ENCODE results near the gene SEMA5A.

DNA sequence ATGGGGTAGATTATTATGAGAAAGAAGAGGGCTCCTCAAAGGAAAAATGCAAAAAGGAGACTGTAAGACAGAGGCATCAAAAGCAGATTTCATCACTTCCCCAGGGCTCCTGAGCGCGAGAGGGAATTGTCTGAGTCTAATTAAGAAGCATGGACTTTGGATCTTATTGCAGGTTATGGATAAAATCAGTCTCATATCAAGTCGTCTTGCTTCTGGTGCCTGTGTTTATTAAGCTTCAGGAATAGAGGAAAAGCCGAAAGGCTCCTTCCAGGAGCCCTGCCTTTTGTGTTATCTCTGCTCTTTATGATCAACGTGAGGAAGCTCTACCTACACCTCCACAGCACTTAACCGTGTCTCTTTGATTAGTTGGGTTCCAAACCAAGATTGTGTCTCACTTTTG, 25.0 kb upstream of the SEMA5A start:
- TF ChIP-seq CTCF (IDR thresholded peaks at IDR 0.05; ENCODE audit: insufficient read depth, low read depth, low read length): no peak
- no peak for TF ChIP-seq EZH2 (IDR thresholded peaks at IDR 0.05; ENCODE audit: insufficient read depth, low read length)

Measured in astrocyte (in vitro differentiated cells and primary cell).